Measurements from ENCODE around the gene NUCKS1. TPM values are rescaled to one million over a fixed set of nuclear protein-coding genes. Genes with fewer than 3 reads are reported as not detected.

Gene NUCKS1
- total RNA-seq, 1 donor from 2014 or later: 700 TPM

DNA sequence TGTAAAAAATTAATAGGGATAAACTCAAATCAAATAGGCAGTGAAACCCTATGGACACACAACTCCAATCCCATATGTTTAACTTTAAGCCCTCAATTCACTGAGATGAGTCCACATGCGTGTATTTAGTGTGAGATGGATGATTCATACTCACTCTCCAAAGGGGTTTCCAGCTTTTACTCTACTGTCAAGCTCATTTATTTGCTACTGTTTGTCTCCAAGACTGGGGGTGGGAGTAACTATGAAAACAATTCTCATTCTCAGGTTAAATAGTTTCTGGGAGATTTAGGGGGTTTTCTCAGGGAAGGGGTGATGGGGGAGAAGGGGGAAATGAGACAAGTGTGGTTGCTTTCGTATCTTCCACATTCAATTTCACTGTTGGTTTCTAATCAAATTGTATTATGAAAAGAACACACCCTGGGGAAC, 22.6 kb upstream of the NUCKS1 start:
- H3K27ac ChIP-seq: no peak overlapping the region
- H3K36me3 ChIP-seq: no peaks in the 10 kb centered on the region
- DNase-seq (ENCODE audit: low spot score): no peak
- Mint-ChIP-seq H3K4me3 (no peak overlapping the region), H3K9me3 (peaks cover 6% of the 10 kb centered on the region), H3K36me3 (no peaks in the 10 kb centered on the region), H3K4me1 (peaks cover 7% of the 10 kb centered on the region), H3K27me3 (ENCODE audit: insufficient read depth, low read depth) (peaks cover 35% of the 10 kb centered on the region), H3K27ac (no peak overlapping the region)
- H2AFZ ChIP-seq (replicated peaks): no peak overlapping the region
- no peaks in the 10 kb centered on the region for H3K79me2 ChIP-seq (ENCODE audit: low read depth)
- H4K20me1 ChIP-seq (ENCODE audit: low read depth): no peaks in the 10 kb centered on the region
- no peak overlapping the region for H3K9ac ChIP-seq
- H3F3A ChIP-seq (ENCODE audit: low read depth): no peaks in the 10 kb centered on the region
- no peak for TF ChIP-seq CTCF (IDR thresholded peaks at IDR 0.05)
- TF ChIP-seq EZH2phosphoT487 (IDR thresholded peaks at IDR 0.05): no peak
- no peak for TF ChIP-seq EZH2 (IDR thresholded peaks at IDR 0.05)
- peaks cover 5% of the 10 kb centered on the region for H3K4me1 ChIP-seq
- peaks cover 43% of the 10 kb centered on the region for H3K27me3 ChIP-seq
- H3K4me2 ChIP-seq: no peak overlapping the region
- no peaks in the 10 kb centered on the region for H3K9me3 ChIP-seq (ENCODE audit: low read depth)
- no peak overlapping the region for H3K4me3 ChIP-seq

DNA sequence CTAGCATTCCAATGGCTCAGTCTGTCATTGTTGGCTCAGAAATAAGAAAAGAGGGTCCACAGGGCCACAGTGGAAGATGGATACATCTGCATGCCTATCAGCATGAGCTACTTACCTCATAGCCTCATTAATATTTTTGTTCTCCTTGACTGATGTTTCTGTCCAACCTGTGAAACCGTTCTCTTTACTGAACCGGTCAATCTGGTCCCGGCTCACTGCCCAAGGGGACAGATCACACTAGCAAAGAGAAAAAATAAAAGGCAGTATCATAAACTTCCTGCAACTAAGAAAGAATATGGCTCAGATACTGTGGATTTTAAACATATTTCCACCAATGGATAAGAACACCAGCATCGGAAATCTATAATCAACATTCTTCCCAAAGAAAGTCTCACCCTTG, 20.6 kb upstream of the NUCKS1 start:
- Mint-ChIP-seq H3K9me3 (peaks cover 3% of the 10 kb centered on the region), H3K36me3 (no peaks in the 10 kb centered on the region), H3K27ac (no peak overlapping the region), H3K4me3 (no peak overlapping the region), H3K4me1 (peaks cover 7% of the 10 kb centered on the region), H3K27me3 (ENCODE audit: insufficient read depth, low read depth) (peaks cover 31% of the 10 kb centered on the region)
- Histone ChIP-seq H3K79me2 (ENCODE audit: low read depth) (no peaks in the 10 kb centered on the region), H3K27ac (no peak overlapping the region), H3F3A (ENCODE audit: low read depth) (no peaks in the 10 kb centered on the region), H3K36me3 (no peaks in the 10 kb centered on the region), H2AFZ (replicated peaks) (no peak overlapping the region), H3K9me3 (ENCODE audit: low read depth) (no peaks in the 10 kb centered on the region), H3K4me1 (peaks cover 5% of the 10 kb centered on the region), H3K4me2 (no peak overlapping the region), H3K4me3 (no peak overlapping the region), H3K27me3 (peaks cover 33% of the 10 kb centered on the region), H3K9ac (no peak overlapping the region), H4K20me1 (ENCODE audit: low read depth) (no peaks in the 10 kb centered on the region)
- TF ChIP-seq EZH2 (IDR thresholded peaks at IDR 0.05) (no peak), EZH2phosphoT487 (IDR thresholded peaks at IDR 0.05) (no peak), CTCF (IDR thresholded peaks at IDR 0.05) (no peak)
- no peak for DNase-seq (ENCODE audit: low spot score)

GRCh38 chr1:205769641-205770365, 19.8 kb upstream of the NUCKS1 start:
- no peak overlapping the region for H3K4me2 ChIP-seq
- H3F3A ChIP-seq (ENCODE audit: low read depth): no peaks in the 10 kb centered on the region
- H3K9me3 Mint-ChIP-seq: no peaks in the 10 kb centered on the region
- no peak overlapping the region for H3K9ac ChIP-seq
- peaks cover 27% of the 10 kb centered on the region for H3K27me3 Mint-ChIP-seq (ENCODE audit: insufficient read depth, low read depth)
- H4K20me1 ChIP-seq (ENCODE audit: low read depth): no peaks in the 10 kb centered on the region
- no peak for DNase-seq (ENCODE audit: low spot score)
- H3K27me3 ChIP-seq: peaks cover 26% of the 10 kb centered on the region
- H3K9me3 ChIP-seq (ENCODE audit: low read depth): no peaks in the 10 kb centered on the region
- H3K27ac ChIP-seq: no peak overlapping the region
- H3K27ac Mint-ChIP-seq: no peak overlapping the region
- H3K4me3 Mint-ChIP-seq: no peak overlapping the region
- no peaks in the 10 kb centered on the region for H3K36me3 Mint-ChIP-seq
- peaks cover 5% of the 10 kb centered on the region for H3K4me1 ChIP-seq
- H3K4me3 ChIP-seq: no peak overlapping the region
- no peak overlapping the region for H2AFZ ChIP-seq (replicated peaks)
- TF ChIP-seq EZH2 (IDR thresholded peaks at IDR 0.05) (no peak), CTCF (IDR thresholded peaks at IDR 0.05) (no peak), EZH2phosphoT487 (IDR thresholded peaks at IDR 0.05) (no peak)
- H3K79me2 ChIP-seq (ENCODE audit: low read depth): no peaks in the 10 kb centered on the region
- no peaks in the 10 kb centered on the region for H3K36me3 ChIP-seq
- peaks cover 2% of the 10 kb centered on the region for H3K4me1 Mint-ChIP-seq
